OCI-LY3 (cell line): ENCODE data around the gene CRYBG3.
A peak's percentile ranks its signal among the peaks of the same experiment; 100 is the strongest.

ENCODE experiments used
- CTCF ChIP-seq: fragments of 200-600, 300-600 bp; sonication (generic); IDR thresholded peaks from 2 replicates; pipeline ENCODE4 v1.5.1; 2014; ENCODE audit warnings: antibody characterized with exemption, low read length, low read depth
- EZH2phosphoT487 ChIP-seq: fragments of 200-600 bp; shearing (Covaris generic); IDR thresholded peaks from 2 replicates; pipeline ENCODE4 v1.6.1; 2018; ENCODE audit warnings: antibody characterized with exemption, mixed run types, low read depth

DNA sequence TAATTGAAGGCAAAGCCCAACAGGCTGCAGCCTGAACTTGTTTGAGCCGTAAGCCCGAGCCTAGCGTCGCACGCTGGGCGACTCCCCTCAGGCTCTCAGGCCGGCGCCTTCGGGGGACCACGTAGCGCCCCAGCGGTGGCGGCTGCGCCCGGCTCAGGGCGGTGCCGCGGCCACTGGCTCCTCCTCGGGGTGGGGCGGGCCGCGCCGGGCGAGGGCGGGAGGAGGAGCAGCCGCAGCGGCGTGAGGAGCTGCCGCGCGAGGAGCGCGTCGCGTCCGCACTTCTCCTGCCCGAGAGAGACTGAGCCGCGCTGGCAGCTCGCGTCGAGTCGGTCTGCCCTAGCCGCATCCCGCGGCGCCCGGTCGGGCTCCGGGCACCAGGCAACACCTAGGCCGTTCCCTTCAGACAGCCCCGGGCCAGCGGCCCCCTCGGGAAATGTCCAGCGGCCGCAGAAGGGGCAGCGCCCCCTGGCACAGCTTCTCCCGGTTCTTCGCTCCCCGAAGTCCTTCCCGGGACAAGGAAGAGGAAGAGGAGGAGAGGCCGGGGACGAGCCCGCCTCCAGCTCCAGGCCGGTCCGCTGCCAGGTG, at the start of gene CRYBG3:
- TF ChIP-seq CTCF (peak; percentile 22), EZH2phosphoT487 (no peak)
